Astrocyte of the spinal cord (primary cell): ENCODE measurements around the gene C2CD3.

ENCODE experiments used
- DNase-seq: peaks from one replicate; pipeline ENCODE4 v3.0.0; 2011; ENCODE audit warnings: low read depth, low spot score
- H3K4me3 ChIP-seq: 2 replicates; pipeline ENCODE4 v1.5.1; 2011; ENCODE audit warnings: low read depth, mild to moderate bottlenecking, low read length, moderate library complexity
- in situ Hi-C: cut with HindIII; loops from 2 replicates; pipeline ENCODE4 v1.10.0; 2017; ENCODE audit warnings: low sequenced_read_pairs
- TF ChIP-seq, protein P1 (sequence below): IDR thresholded peaks from 2 replicates; pipeline ENCODE4 v1.5.1; 2012; ENCODE audit warnings: low read depth, mild to moderate bottlenecking, low read length, inconsistent platforms

C2CD3 gene

DNA sequence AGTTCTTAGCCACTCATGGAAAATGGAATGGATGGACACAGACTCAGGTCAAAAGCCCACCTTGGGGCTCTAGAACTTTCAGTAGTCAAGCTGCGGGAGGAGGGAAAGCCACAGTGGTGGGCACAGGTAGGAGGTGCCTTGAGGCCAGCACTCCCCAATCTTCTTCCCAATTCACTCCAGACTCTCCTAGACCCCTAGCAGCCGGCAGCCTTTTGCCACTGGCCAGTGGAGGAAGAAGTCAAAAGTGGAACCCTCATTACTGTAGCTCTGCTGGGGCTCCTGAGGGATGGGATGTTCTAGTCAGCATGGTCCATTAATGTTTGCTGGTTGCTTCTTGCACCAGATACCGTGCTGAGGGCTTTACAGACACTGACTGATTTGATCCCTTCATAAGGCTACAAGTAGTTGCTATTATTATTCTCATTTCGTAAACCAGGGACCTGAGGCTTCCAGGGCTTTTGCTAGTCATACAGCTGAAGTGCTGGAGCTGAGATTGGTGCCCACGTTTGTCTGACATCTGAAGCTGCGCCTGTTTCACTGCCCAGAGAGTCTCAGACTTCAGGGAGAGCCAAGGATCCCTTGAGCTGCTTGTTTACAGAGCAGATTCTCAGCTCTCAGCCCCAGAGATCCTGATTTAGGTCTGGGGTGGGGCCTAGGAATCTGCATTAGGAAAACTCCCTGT lies 163.0 kb downstream of the C2CD3 start:
- no peak overlapping the region for H3K4me3 ChIP-seq
- TF ChIP-seq, protein P1, sequence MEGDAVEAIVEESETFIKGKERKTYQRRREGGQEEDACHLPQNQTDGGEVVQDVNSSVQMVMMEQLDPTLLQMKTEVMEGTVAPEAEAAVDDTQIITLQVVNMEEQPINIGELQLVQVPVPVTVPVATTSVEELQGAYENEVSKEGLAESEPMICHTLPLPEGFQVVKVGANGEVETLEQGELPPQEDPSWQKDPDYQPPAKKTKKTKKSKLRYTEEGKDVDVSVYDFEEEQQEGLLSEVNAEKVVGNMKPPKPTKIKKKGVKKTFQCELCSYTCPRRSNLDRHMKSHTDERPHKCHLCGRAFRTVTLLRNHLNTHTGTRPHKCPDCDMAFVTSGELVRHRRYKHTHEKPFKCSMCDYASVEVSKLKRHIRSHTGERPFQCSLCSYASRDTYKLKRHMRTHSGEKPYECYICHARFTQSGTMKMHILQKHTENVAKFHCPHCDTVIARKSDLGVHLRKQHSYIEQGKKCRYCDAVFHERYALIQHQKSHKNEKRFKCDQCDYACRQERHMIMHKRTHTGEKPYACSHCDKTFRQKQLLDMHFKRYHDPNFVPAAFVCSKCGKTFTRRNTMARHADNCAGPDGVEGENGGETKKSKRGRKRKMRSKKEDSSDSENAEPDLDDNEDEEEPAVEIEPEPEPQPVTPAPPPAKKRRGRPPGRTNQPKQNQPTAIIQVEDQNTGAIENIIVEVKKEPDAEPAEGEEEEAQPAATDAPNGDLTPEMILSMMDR: no peak
- in situ Hi-C loops: no loop called here

GRCh38 chr11:74006743-74007304 lies 164.0 kb downstream of the C2CD3 start:
- TF ChIP-seq, protein P1: no peak
- no peak for DNase-seq
- in situ Hi-C loops: no loop called here
- H3K4me3 ChIP-seq: no peak overlapping the region

More for the DNA sequence above, 163.0 kb downstream of the C2CD3 start:
- DNase-seq: no peak

DNA sequence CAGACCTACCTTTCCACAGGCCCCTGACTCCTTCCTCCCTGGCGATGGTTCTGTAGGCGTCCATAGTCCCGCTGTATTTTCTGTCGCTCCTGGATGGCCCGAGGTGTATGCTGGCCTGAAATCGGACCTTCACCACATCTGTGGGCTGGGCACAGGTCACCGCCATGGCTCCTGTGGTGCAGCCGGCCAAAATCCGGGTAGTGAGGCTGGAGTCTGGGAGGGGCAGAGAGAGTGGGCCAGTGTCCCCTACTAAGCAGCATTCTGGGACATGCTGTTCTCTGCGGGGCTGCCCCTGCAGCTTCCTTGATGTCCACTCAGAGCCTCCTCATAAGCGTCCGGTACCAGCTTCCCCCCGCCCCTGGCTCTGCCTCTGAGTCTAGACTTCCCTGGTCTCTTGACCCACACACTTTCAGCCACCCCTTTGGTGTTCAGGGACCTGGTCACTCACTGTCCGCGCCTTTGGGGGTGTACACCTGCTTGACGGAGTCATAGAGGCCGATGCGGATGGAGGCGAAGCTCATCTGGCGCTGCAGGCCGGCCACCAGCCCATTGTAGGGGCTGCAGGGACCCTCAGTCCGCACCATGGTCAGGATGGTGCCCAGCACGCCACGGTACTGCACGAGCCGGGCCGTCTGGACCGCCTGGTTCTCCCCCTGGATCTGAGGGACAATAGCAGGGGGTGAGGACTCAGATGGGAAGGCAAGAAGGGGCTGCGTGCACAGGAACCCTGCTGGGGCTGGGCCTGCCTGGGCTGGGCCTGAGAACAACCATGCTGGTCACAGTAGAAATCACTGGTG lies 164.9 kb downstream of the C2CD3 start:
- TF ChIP-seq, protein P1: no peak
- DNase-seq: no peak
- no peak overlapping the region for H3K4me3 ChIP-seq
- in situ Hi-C loops: no loop called here

GRCh38 chr11:74004759-74005615 lies 165.8 kb downstream of the C2CD3 start:
- no peak overlapping the region for H3K4me3 ChIP-seq
- TF ChIP-seq, protein P1: no peak
- in situ Hi-C loops: no loop called here
- DNase-seq: no peak

- no peak overlapping the region for H3K4me3 ChIP-seq
- in situ Hi-C loops: no loop called here
- TF ChIP-seq, protein P1: no peak
These were observed 166.6 kb downstream of the C2CD3 start for GRCh38 chr11:74004046-74004695.

More at GRCh38 chr11:74004046-74004695, 166.6 kb downstream of the C2CD3 start:
- no peak for DNase-seq
